ENCODE data around the gene RPGR. TPM values are rescaled to one million over a fixed set of nuclear protein-coding genes. Genes with fewer than 3 reads are reported as not detected.
A peak's percentile ranks its signal among the peaks of the same experiment; 100 is the strongest.

Gene RPGR
- total and polyA plus RNA-seq, 9 of the 15 experiments (the other 6 are each of a cell fraction or from before 2014, with no cell fraction given), result 2.1 to 7.9 (median 5.7) TPM

- intact Hi-C loops (cut with micrococcal nuclease), result no loop called here
- no peaks in the 10 kb centered on the region for H3K4me1 ChIP-seq (replicated peaks in 1 of 2; ENCODE audit: control insufficient read depth in 2 of 2, insufficient read depth in 2 of 2, low read length in 2 of 2)
- H3K9ac ChIP-seq (ENCODE audit: insufficient read depth in 1 of 2, low read depth in 2 of 2, low read length in 2 of 2), result no peak overlapping the region
- no peaks in the 10 kb centered on the region for H3K9me1 ChIP-seq (ENCODE audit: control insufficient read depth, insufficient read depth, low read length)
- ChIA-PET POLR2A (no interaction called here), CTCF (ENCODE audit: low intra/inter-chr PET ratio) (no interaction called here)
- no peak overlapping the region for H3K4me3 ChIP-seq
- H3K27ac ChIP-seq (ENCODE audit: extremely low read depth, low read depth, low read length), result no peak overlapping the region
- no peaks in the 10 kb centered on the region for H3K9me3 ChIP-seq (replicated peaks; ENCODE audit: control insufficient read depth, insufficient read depth, low read depth, low read length)
- BruUV-seq (replicated peaks), result no TSS peak
- TF ChIP-seq NCOA4 (IDR thresholded peaks at IDR 0.05; ENCODE audit: partially characterized antibody), result no peak
- FAIRE-seq (no peak), DNase-seq (ENCODE audit: extremely low read depth in 1 of 4, low spot score in 3 of 4) (no peak), ATAC-seq (no peak)
- H3K27me3 ChIP-seq (ENCODE audit: control insufficient read depth in 2 of 2, insufficient read depth in 2 of 2, low read length in 2 of 2), result no peaks in the 10 kb centered on the region; a peak in 1 of 5 replicates
- WGBS (ENCODE audit: insufficient coverage, low coverage, missing lambda C conversion rate), result 0% methylated on average over 3 of the region's 3 CpGs
- H4K20me1 ChIP-seq (replicated peaks; ENCODE audit: control insufficient read depth, insufficient read depth, low read length), result no peaks in the 10 kb centered on the region
- H3K79me2 ChIP-seq (ENCODE audit: control insufficient read depth, insufficient read depth, low read length), result no peaks in the 10 kb centered on the region
- H3K36me3 ChIP-seq (ENCODE audit: control insufficient read depth, insufficient read depth, low read length), result no peaks in the 10 kb centered on the region
- H2AFZ ChIP-seq (ENCODE audit: low read depth, low read length), result no peak overlapping the region
- in situ Hi-C loops (cut with MboI), result no loop called here
- H3K4me2 ChIP-seq (ENCODE audit: insufficient read depth, low read length), result no peak overlapping the region
Observed at GRCh38 chrX:38374431-38374830, 47.1 kb upstream of the RPGR start.

- Histone ChIP-seq H3K4me2 (ENCODE audit: insufficient read depth, low read length) (no peak overlapping the region), H3K27ac (ENCODE audit: extremely low read depth, low read depth, low read length) (no peak overlapping the region), H3K9ac (ENCODE audit: insufficient read depth in 1 of 2, low read depth in 2 of 2, low read length in 2 of 2) (no peak overlapping the region), H3K27me3 (ENCODE audit: control insufficient read depth in 2 of 2, insufficient read depth in 2 of 2, low read length in 2 of 2) (no peaks in the 10 kb centered on the region; a peak in 1 of 5 replicates), H3K9me3 (replicated peaks; ENCODE audit: control insufficient read depth, insufficient read depth, low read depth, low read length) (no peaks in the 10 kb centered on the region), H3K9me1 (ENCODE audit: control insufficient read depth, insufficient read depth, low read length) (no peaks in the 10 kb centered on the region), H3K4me1 (replicated peaks in 1 of 2; ENCODE audit: control insufficient read depth in 2 of 2, insufficient read depth in 2 of 2, low read length in 2 of 2) (no peaks in the 10 kb centered on the region), H3K4me3 (no peak overlapping the region), H4K20me1 (replicated peaks; ENCODE audit: control insufficient read depth, insufficient read depth, low read length) (no peaks in the 10 kb centered on the region), H3K36me3 (ENCODE audit: control insufficient read depth, insufficient read depth, low read length) (no peaks in the 10 kb centered on the region), H3K79me2 (ENCODE audit: control insufficient read depth, insufficient read depth, low read length) (no peaks in the 10 kb centered on the region), H2AFZ (ENCODE audit: low read depth, low read length) (no peak overlapping the region)
- ATAC-seq, result no peak
- intact Hi-C loops (cut with micrococcal nuclease), result no loop called here
- in situ Hi-C loops (cut with MboI), result no loop called here
- BruUV-seq (replicated peaks), result no TSS peak
- no peak for DNase-seq (ENCODE audit: extremely low read depth in 1 of 4, low spot score in 3 of 4)
- WGBS (ENCODE audit: insufficient coverage, low coverage, missing lambda C conversion rate), result 0% methylated on average over 2 of the region's 2 CpGs
- ChIA-PET CTCF (ENCODE audit: low intra/inter-chr PET ratio) (no interaction called here), POLR2A (no interaction called here)
- TF ChIP-seq ZC3H4 (CRISPR knock-in tag; IDR thresholded peaks at IDR 0.05; ENCODE audit: borderline replicate concordance) (no peak), NFYB (IDR thresholded peaks at IDR 0.05; ENCODE audit: extremely low read depth, insufficient read length) (no peak), NR2F6 (CRISPR knock-in tag; IDR thresholded peaks at IDR 0.05) (no peak), ZNF316 (IDR thresholded peaks at IDR 0.05) (0 out of 2 replicates have a peak, but pooled peaks have one; percentile 12)
- no peak for FAIRE-seq
Observed at GRCh38 chrX:38371641-38372040, 44.3 kb upstream of the RPGR start.
